ENCODE results near the gene EXOC2. TPM values are rescaled to one million over a fixed set of nuclear protein-coding genes. Genes with fewer than 3 reads are reported as not detected.
A peak's percentile ranks its signal among the peaks of the same experiment; 100 is the strongest.

The EXOC2 gene
- total and polyA plus RNA-seq, 2 donors (not counting 1 experiment from before 2014, with no cell fraction given) = 12.2 to 45.0 TPM

GRCh38 chr6:490251-491037, 202.5 kb downstream of the EXOC2 start:
- ChIA-PET CTCF (interaction anchor here (1.6 kb wide), 1 partner anchor 97 kb away, joined by 7 read pairs; no protein-coding TSS in a partner anchor), POLR2A (interaction anchor here (0.7 to 3.6 kb wide), 2 partner anchors 87 to 98 kb away, joined by 3 to 19 read pairs; partner anchors contain the start of gene IRF4)
- Histone ChIP-seq H3K79me2 (ENCODE audit: control insufficient read depth, insufficient read depth, low read length) (no peaks in the 10 kb centered on the region), H3K27me3 (replicated peaks in 1 of 4; ENCODE audit: control extremely low read depth in 1 of 4, control insufficient read depth in 3 of 4, insufficient read depth in 4 of 4, low read length in 3 of 4) (no peaks in the 10 kb centered on the region), H3K9me3 (ENCODE audit: control extremely low read depth in 1 of 3, control insufficient read depth in 2 of 3, insufficient read depth in 1 of 3, low read length in 2 of 3) (peaks cover 0 to 1% (median 0%) of the 10 kb centered on the region in 3 donors), H3K4me1 (ENCODE audit: control insufficient read depth in 2 of 2, insufficient read depth in 2 of 2, low read length in 2 of 2) (peaks cover 47 to 56% of the 10 kb centered on the region in 2 donors), H4K20me1 (ENCODE audit: control insufficient read depth, insufficient read depth, low read length, poor library complexity, severe bottlenecking) (no peaks in the 10 kb centered on the region), H3K27ac (ENCODE audit: low read length in 2 of 2) (peak overlapping the region; percentile 51 to 55), H2AFZ (ENCODE audit: insufficient read depth, low read depth, low read length, poor library complexity, severe bottlenecking) (peak overlapping the region; percentile 18), H3K9ac (ENCODE audit: low read length) (peak overlapping the region; percentile 3), H3K4me2 (replicated peaks; ENCODE audit: low read depth, low read length, poor library complexity, severe bottlenecking) (peak overlapping the region; percentile 45), H3K4me3 (ENCODE audit: control extremely low read depth in 1 of 5, extremely low read depth in 1 of 5, insufficient read depth in 1 of 5, low read depth in 2 of 5, low read length in 4 of 5) (peak overlapping the region in 1 of 5 experiments; percentile 8), H3K36me3 (replicated peaks in 1 of 2; ENCODE audit: control extremely low read depth in 1 of 2, control insufficient read depth in 1 of 2, extremely low read depth in 1 of 2, insufficient read depth in 2 of 2, low read length in 1 of 2) (peaks cover under 1 to 12% of the 10 kb centered on the region in 2 experiments)
- Mint-ChIP-seq H3K4me1 (peaks cover 58% of the 10 kb centered on the region), H3K27ac (peak overlapping the region; percentile 89), H3K9me3 (ENCODE audit: insufficient read depth) (no peaks in the 10 kb centered on the region), H3K4me3 (peak overlapping the region; percentile 52), H3K27me3 (no peaks in the 10 kb centered on the region)
- WGBS (ENCODE audit: insufficient coverage) = 6% methylated on average over 6 of the region's 6 CpGs
- intact Hi-C loops (cut with micrococcal nuclease) = no loop called here
- DNase-seq = peak; percentile 56
- TF ChIP-seq EZH2 (IDR thresholded peaks at IDR 0.05; ENCODE audit: borderline replicate concordance, insufficient read depth, low read depth, low read length, poor library complexity, severe bottlenecking) = no peak
- TF ChIP-seq, protein P1, sequence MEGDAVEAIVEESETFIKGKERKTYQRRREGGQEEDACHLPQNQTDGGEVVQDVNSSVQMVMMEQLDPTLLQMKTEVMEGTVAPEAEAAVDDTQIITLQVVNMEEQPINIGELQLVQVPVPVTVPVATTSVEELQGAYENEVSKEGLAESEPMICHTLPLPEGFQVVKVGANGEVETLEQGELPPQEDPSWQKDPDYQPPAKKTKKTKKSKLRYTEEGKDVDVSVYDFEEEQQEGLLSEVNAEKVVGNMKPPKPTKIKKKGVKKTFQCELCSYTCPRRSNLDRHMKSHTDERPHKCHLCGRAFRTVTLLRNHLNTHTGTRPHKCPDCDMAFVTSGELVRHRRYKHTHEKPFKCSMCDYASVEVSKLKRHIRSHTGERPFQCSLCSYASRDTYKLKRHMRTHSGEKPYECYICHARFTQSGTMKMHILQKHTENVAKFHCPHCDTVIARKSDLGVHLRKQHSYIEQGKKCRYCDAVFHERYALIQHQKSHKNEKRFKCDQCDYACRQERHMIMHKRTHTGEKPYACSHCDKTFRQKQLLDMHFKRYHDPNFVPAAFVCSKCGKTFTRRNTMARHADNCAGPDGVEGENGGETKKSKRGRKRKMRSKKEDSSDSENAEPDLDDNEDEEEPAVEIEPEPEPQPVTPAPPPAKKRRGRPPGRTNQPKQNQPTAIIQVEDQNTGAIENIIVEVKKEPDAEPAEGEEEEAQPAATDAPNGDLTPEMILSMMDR (IDR thresholded peaks at IDR 0.05) = no peak
- ATAC-seq (ENCODE audit: low read depth) = peak; percentile 29

GRCh38 chr6:489762-490161, 203.2 kb downstream of the EXOC2 start:
- TF ChIP-seq EZH2 (IDR thresholded peaks at IDR 0.05; ENCODE audit: borderline replicate concordance, insufficient read depth, low read depth, low read length, poor library complexity, severe bottlenecking) = no peak
- TF ChIP-seq, protein P1 (IDR thresholded peaks at IDR 0.05) = no peak
- no peak for DNase-seq
- Mint-ChIP-seq H3K4me3 (peak overlapping the region; percentile 61), H3K9me3 (ENCODE audit: insufficient read depth) (no peaks in the 10 kb centered on the region), H3K27ac (peak overlapping the region; percentile 89), H3K27me3 (no peaks in the 10 kb centered on the region), H3K4me1 (peaks cover 59% of the 10 kb centered on the region)
- no peaks in the 10 kb centered on the region for H3K27me3 ChIP-seq (replicated peaks in 1 of 4; ENCODE audit: control extremely low read depth in 1 of 4, control insufficient read depth in 3 of 4, insufficient read depth in 4 of 4, low read length in 3 of 4)
- no peak for ATAC-seq (ENCODE audit: low read depth)
- H3K4me1 ChIP-seq (ENCODE audit: control insufficient read depth in 2 of 2, insufficient read depth in 2 of 2, low read length in 2 of 2) = peaks cover 47 to 57% of the 10 kb centered on the region in 2 donors
- peaks cover 2 to 14% of the 10 kb centered on the region in 2 experiments for H3K36me3 ChIP-seq (replicated peaks in 1 of 2; ENCODE audit: control extremely low read depth in 1 of 2, control insufficient read depth in 1 of 2, extremely low read depth in 1 of 2, insufficient read depth in 2 of 2, low read length in 1 of 2)
- H2AFZ ChIP-seq (ENCODE audit: insufficient read depth, low read depth, low read length, poor library complexity, severe bottlenecking) = no peak overlapping the region
- H3K4me3 ChIP-seq (ENCODE audit: control extremely low read depth in 1 of 5, extremely low read depth in 1 of 5, insufficient read depth in 1 of 5, low read depth in 2 of 5, low read length in 4 of 5) = no peak overlapping the region
- no peaks in the 10 kb centered on the region for H3K79me2 ChIP-seq (ENCODE audit: control insufficient read depth, insufficient read depth, low read length)
- WGBS (ENCODE audit: insufficient coverage) = 90% methylated on average over 2 of the region's 11 CpGs
- intact Hi-C loops (cut with micrococcal nuclease) = loop anchor here (5.0 kb wide), 3 partner anchors 82 to 262 kb away; partner anchors contain the start of gene IRF4
- H3K27ac ChIP-seq (ENCODE audit: low read length in 2 of 2) = peak overlapping the region; percentile 51 to 55
- ChIA-PET POLR2A (interaction anchor here (3.6 kb wide), 1 partner anchor 98 kb away, joined by 19 read pairs; the partner anchor contains the start of gene IRF4), CTCF (interaction anchor here (1.1 to 2.1 kb wide), 8 partner anchors 10 to 262 kb away, joined by 3 to 10 read pairs (median 4); no protein-coding TSS in a partner anchor)
- H3K9ac ChIP-seq (ENCODE audit: low read length) = no peak overlapping the region
- no peaks in the 10 kb centered on the region for H4K20me1 ChIP-seq (ENCODE audit: control insufficient read depth, insufficient read depth, low read length, poor library complexity, severe bottlenecking)
- peaks cover 0 to 1% (median 0%) of the 10 kb centered on the region in 3 donors for H3K9me3 ChIP-seq (ENCODE audit: control extremely low read depth in 1 of 3, control insufficient read depth in 2 of 3, insufficient read depth in 1 of 3, low read length in 2 of 3)
- H3K4me2 ChIP-seq (replicated peaks; ENCODE audit: low read depth, low read length, poor library complexity, severe bottlenecking) = peak overlapping the region; percentile 45

All from B cell (primary cell).